SH-SY5Y (cell line): ENCODE measurements around the gene CDA.

Experiments
- GATA2 ChIP-seq: IDR thresholded peaks from 2 replicates; pipeline ENCODE4 v1.6.1; 2011; ENCODE audit warnings: mild to moderate bottlenecking, low read depth, low read length
- GATA3 ChIP-seq: IDR thresholded peaks from 2 replicates; pipeline ENCODE4 v1.6.1; 2011; ENCODE audit warnings: low read depth, mild to moderate bottlenecking, low read length, moderate library complexity

DNA sequence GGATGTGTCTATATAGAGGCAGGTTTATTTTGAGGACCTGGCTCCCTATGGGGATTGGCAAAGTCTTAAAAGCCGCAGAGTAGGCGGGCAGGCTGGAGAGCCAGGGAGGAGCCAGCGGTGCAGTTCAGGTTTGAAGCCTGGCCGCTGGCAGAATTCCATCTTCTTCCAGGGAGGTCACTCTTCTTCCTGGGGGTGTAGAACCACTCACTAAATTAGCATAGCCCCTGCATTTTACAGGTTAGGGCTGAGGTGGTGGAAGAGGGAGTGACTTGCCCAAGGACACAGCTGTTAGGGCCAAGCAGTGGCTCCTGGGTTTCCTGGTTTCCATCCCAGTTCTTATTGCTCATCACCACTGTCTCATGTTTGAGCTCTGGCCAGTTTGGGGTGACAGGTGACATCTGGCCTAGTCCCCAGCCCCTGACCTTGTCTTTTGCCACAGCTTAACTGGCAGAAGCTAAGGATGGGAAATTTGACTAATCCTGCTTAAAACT is 45.7 kb downstream of the CDA start:
- TF ChIP-seq GATA2 (no peak), GATA3 (no peak)
